ENCODE results near the gene POSTN. TPM values are rescaled to one million over a fixed set of nuclear protein-coding genes. Genes with fewer than 3 reads are reported as not detected.

The POSTN gene
- total RNA-seq: 42.8 and 862 TPM in 2 replicates

DNA sequence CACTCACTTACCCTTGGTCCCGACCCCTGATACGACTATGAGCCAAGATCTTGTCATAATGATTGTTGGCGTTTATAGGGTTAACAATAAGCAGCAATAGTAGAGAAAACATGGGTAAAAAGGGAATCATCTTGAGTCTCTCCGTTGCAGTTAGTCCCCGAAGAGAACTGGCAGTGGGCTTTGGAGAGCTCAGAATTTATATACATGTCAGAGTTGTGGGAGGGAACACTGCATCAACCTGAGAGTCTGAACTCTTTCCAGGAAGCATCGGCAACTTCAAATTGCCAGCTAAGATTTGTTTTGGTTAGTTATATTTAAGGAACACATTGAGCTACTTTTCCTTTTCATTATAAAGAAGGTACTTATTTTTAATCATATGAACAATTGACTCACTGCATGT is at the start of gene POSTN:
Gene POSTN, minus strand, starts transcription at position 172 of the 400 bp plus-strand sequence. Its CDS starts 42 bp downstream, at position 130.

